HG03064 (cell line): Measurements from ENCODE around the gene PRPF39.
"Not testable (repeated sequence)": the region's sequence is repeated elsewhere in the genome, so short reads cannot be mapped to it uniquely, and the experiment has no call there.

Experiments used
- ATAC-seq: cut with Tn5 transposase; IDR thresholded peaks from one replicate; pipeline ENCODE4 v1.9.1; 2021; ENCODE audit warnings: low read depth; ENCODE audit not compliant: unreplicated experiment

PRPF39 gene

GRCh38 chr14:45083976-45084722 is at the start of gene PRPF39:
TSS of gene PRPF39 (plus strand) at chr14:45084116. CDS start at chr14:45095240, 11,124 bp downstream.
- peak; percentile 82 for ATAC-seq

DNA sequence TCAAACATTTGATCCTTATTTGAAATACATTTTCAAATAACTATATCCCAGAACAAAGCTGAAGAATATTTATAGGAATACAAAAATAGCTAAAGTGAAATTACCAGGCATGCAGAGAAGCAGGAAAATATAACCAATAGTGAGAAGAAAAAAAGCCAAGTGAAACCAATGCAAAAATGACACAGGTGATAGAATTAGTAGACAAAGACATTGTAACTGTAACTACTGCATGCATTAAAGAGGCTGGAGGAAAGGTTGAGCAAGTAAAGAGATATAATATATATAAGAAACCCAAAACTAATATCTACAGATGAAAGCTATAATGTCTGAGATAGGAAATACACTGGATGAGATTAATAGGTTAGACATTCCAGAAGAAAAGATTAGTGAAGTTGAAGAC is 49.2 kb upstream of the PRPF39 start:
- ATAC-seq: no peak

DNA sequence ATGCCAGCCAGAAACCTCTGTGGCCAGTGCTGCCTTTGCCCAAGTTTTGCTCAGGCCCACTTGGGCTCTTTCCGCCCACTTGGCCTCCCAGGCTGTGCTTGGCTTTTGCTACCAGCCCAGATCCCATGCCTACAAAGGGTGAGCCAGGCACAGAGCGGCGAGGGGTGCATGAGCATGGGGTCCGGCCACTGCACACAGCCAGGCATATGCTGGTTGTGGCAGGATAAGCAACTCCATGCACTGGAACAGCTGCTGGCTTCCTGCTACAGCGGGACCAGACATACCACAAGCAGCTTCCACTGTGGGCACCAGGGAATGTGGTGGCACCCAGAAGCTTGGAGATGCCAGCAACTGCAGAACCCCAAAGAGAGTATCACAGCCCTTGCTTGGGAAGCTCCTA is 45.7 kb upstream of the PRPF39 start:
- no peak for ATAC-seq

DNA sequence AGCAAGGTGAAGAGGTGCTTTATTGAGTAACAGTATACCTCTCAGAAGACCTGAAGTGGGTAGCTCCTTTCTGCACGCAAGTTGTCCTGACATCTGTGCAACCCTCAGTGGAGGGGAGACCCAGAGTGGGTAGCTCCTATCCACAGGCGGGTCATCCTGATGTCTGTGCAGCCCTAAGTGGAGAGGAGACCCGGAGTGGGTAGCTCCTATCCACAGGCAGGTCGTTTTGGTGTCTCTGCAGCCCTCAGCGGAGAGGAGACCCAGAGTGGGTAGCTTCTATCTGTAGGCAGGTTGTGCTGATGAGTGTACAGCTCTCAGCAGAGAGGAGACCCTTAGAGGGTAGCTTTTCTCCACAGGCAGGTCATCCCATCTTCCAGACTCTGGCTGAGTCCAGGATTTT is 45.1 kb upstream of the PRPF39 start:
- no peak for ATAC-seq

GRCh38 chr14:45039390-45039789 is 44.5 kb upstream of the PRPF39 start:
- ATAC-seq: no peak

DNA sequence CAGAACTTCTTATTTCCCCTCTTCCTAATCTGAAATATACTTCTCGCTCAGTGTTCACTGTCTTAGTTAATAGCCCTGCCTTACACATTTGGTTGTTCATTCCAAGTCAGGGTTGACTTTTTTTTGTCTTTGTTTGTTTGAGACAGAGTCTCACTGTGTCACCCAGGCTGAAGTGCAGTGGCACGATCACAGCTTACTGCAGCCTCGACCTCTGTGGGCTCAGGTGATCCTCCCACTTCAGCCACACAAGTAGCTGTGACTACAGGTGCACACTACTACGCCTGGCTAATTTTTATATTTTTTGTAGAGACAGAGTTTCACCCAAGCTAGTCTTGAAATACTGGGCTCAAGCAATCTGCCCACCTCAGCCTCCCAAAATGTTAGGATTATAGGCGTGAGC is 42.3 kb upstream of the PRPF39 start:
- ATAC-seq: no peak

DNA sequence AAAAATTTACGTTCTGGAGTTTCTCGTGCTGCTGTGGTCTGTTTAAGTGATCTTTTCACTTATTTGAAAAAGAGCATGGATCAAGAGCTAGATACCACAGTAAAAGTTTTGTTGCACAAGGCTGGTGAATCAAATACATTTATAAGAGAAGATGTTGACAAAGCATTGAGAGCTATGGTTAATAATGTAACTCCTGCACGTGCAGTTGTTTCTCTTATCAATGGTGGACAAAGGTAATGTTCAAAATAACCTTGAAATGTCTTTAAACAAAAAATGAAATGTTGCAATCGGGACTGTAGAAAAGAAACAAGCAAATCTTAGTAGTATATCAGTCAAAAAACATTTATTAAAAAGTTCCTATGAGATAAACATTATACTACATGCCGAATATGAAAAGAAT is 39.3 kb upstream of the PRPF39 start:
- ATAC-seq: no peak

- ATAC-seq: no peak
Observed at GRCh38 chr14:45048385-45048784, 35.5 kb upstream of the PRPF39 start.

- ATAC-seq: no peak
Observed at GRCh38 chr14:45051180-45051579, 32.7 kb upstream of the PRPF39 start.

GRCh38 chr14:45051896-45052295 is 32.0 kb upstream of the PRPF39 start:
- no peak for ATAC-seq

DNA sequence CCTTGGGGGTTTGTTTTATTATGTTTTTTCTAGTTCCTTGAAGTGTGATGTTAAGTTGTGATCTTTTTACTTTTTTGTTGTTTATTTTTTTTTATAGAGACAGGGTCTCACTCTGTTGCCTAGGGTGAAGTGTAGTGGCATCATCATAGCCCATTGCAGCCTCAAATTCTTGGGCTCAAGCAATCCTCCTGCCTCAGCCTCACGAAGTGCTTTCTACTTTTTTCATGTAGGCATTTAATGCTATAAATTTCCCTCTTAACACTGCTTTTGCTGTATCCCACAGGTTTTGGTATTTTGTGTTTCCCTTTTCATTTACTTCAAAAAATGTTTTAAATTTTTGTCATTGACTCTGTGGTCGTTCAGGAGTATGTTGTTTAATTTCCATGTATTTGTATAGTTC is 26.6 kb upstream of the PRPF39 start:
- ATAC-seq: no peak

GRCh38 chr14:45057881-45058364 is 26.0 kb upstream of the PRPF39 start:
- no peak for ATAC-seq

GRCh38 chr14:45060551-45060950 is 23.4 kb upstream of the PRPF39 start:
- no peak for ATAC-seq

- ATAC-seq: no peak
Observed at GRCh38 chr14:45065540-45065939, 18.4 kb upstream of the PRPF39 start.

- ATAC-seq: no peak
Observed at GRCh38 chr14:45065956-45066355, 18.0 kb upstream of the PRPF39 start.

DNA sequence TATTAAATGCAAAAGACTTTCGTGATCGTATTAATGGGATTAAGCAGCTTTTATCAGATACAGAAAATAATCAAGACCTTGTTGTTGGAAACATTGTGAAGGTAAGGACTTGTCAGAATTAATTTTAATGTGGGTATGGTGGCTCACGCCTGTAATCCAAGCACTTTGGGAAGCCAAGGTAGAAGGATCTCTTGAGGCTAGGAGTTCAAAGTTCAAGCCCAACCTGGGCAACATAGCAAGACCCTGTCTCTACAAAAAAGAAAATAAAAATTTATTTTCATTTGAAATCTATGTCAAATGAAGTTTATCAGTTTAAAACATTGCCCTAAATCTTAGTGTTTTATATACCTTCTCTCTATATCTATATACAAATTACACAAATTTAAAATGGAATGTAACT is 17.2 kb upstream of the PRPF39 start:
- no peak for ATAC-seq

GRCh38 chr14:45068396-45068795 is 15.5 kb upstream of the PRPF39 start:
- ATAC-seq: no peak

DNA sequence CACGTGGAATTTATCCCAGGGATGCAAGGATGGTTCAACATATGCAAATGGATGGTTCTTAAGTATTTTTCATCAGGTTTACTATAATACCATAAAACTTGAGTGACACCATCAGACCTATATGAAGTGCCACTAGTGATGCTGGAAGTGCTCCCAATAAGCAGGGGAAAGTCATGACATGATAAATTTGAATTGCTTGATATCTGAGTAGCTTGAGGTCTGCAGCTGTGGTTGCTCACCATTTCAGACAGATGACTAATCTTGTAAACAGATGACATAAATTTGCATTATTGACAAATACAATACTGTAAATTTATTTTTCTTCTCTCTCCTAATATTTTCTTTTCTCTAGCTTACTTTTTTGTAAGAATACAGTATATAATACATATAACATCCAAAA is 13.7 kb upstream of the PRPF39 start:
- ATAC-seq: no peak

DNA sequence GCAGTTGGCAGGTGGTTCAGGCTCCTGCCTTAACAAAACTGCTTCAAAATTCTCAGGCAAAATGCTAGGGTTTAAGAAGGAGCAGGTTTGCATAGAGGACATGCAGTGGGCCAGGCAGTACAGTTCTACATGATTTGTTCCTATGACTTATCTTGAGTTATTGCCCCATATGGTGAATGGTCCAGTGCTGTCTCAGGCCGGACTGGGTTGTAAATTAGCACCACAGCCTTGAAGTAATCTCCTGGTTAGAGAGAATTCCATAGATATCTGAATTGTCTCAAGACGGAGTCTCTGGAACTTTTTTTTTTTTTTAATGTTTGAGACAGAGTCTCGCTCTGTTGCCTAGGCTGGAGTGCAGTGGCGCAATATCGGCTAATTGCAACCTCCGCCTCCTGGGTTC is 11.8 kb upstream of the PRPF39 start:
- no peak for ATAC-seq

- no peak for ATAC-seq
Observed at GRCh38 chr14:45073231-45073879, 10.6 kb upstream of the PRPF39 start.

GRCh38 chr14:45078323-45078722 is 5.6 kb upstream of the PRPF39 start:
- no peak for ATAC-seq

- not testable (repeated sequence) for ATAC-seq
Observed at GRCh38 chr14:45080416-45080968, 3.4 kb upstream of the PRPF39 start.
